Ishikawa (cell line): ENCODE results near the gene SBF2.

Source experiments
- CEBPB ChIP-seq: IDR thresholded peaks from 2 replicates; pipeline ENCODE4 v1.6.1; 2012
- CREB1 ChIP-seq: IDR thresholded peaks from 2 replicates; pipeline ENCODE4 v1.6.1; 2012; ENCODE audit warnings: low read depth
- EGR1 ChIP-seq: IDR thresholded peaks from 2 replicates; pipeline ENCODE4 v1.6.1; 2012
- EP300 ChIP-seq: IDR thresholded peaks from 2 replicates; pipeline ENCODE4 v1.6.1; 2012; ENCODE audit warnings: borderline replicate concordance
- FOXM1 ChIP-seq: IDR thresholded peaks from 2 replicates; pipeline ENCODE4 v1.6.1; 2012; ENCODE audit warnings: low read depth, borderline replicate concordance
- MAX ChIP-seq: IDR thresholded peaks from 2 replicates; pipeline ENCODE4 v1.6.1; 2012
- RAD21 ChIP-seq: IDR thresholded peaks from 2 replicates; pipeline ENCODE4 v1.6.1; 2012; ENCODE audit warnings: low read depth
- REST ChIP-seq: IDR thresholded peaks from 2 replicates; pipeline ENCODE4 v1.6.1; 2012; ENCODE audit warnings: low read depth, mild to moderate bottlenecking
- TAF1 ChIP-seq: IDR thresholded peaks from 2 replicates; pipeline ENCODE4 v1.6.1; 2012; ENCODE audit warnings: low read depth, mild to moderate bottlenecking
- TCF12 ChIP-seq: IDR thresholded peaks from 2 replicates; pipeline ENCODE4 v1.6.1; 2012; ENCODE audit warnings: low read depth
- TEAD4 ChIP-seq: IDR thresholded peaks from 2 replicates; pipeline ENCODE4 v1.6.1; 2012
- USF1 ChIP-seq: IDR thresholded peaks from 2 replicates; pipeline ENCODE4 v1.6.1; 2012
- YY1 ChIP-seq: IDR thresholded peaks from 2 replicates; pipeline ENCODE4 v1.6.1; 2012; ENCODE audit warnings: low read depth

GRCh38 chr11:10275714-10276113 is 18.3 kb downstream of the SBF2 start:
- TF ChIP-seq EP300: no peak
- TF ChIP-seq EGR1: no peak
- TF ChIP-seq YY1: no peak
- no peak for TF ChIP-seq REST
- no peak for TF ChIP-seq RAD21
- TF ChIP-seq MAX: no peak
- TF ChIP-seq TAF1: no peak
- no peak for TF ChIP-seq TEAD4
- no peak for TF ChIP-seq TCF12
- TF ChIP-seq CEBPB: no peak
- TF ChIP-seq USF1: no peak
- no peak for TF ChIP-seq CREB1
- TF ChIP-seq FOXM1: no peak
